Prostate gland (tissue), 1 donor: ENCODE measurements around the gene RAMACL.

Experiments
- POLR2A ChIP-seq: fragments of 450-650 bp; IDR thresholded peaks from one replicate; pipeline ENCODE4 v1.6.1; 2016; ENCODE audit warnings: antibody characterized with exemption, mild to moderate bottlenecking
- POLR2AphosphoS5 ChIP-seq: sonication (generic); formaldehyde crosslinking; IDR thresholded peaks from one replicate; pipeline ENCODE4 v1.6.1; 2017; ENCODE audit warnings: antibody characterized with exemption

GRCh38 chr6:166620478-166621113, 34.1 kb upstream of the RAMACL start:
- TF ChIP-seq POLR2A (no peak), POLR2AphosphoS5 (no peak)
